PC-9 (cell line): ENCODE measurements around the gene CRAMP1. TPM values are rescaled to one million over a fixed set of nuclear protein-coding genes. Genes with fewer than 3 reads are reported as not detected.

Experiments
- BruUV-seq: library from RNA; stranded (reverse); fragments of 400-500 nt; replicated peaks from 2 replicates; lab custom pipeline; 2021; lab: Mats Ljungman, UMichigan
- CTCF ChIA-PET: fragments of 300-600 bp; sonication (Branson Sonifier 250); formaldehyde crosslinking; loops from one replicate; lab custom pipeline; 2022; ENCODE audit warnings: antibody characterized with exemption; lab: Charles Lee
- POLR2A ChIA-PET: fragments of 300-600 bp; sonication (Branson Sonifier 250); formaldehyde crosslinking; loops from one replicate; lab custom pipeline; 2022; ENCODE audit warnings: antibody characterized with exemption; ENCODE audit not compliant: unreplicated experiment; lab: Charles Lee
- DNase-seq, 2 experiments: peaks; one replicate each; pipeline versions ENCODE4 v3.0.0 to v3.0.0-alpha.2; 2015 to 2022; ENCODE audit warnings: mixed read lengths in 1 of 2
- H2AFZ ChIP-seq: fragments of 200-600 bp; sonication (generic); 2 replicates; pipeline ENCODE4 v1.8.1; 2017; ENCODE audit warnings: antibody characterized with exemption
- H3F3A ChIP-seq: fragments of 200-600 bp; sonication (generic); 2 replicates; pipeline ENCODE4 v1.8.1; 2017; ENCODE audit warnings: antibody characterized with exemption, mild to moderate bottlenecking, low read depth; ENCODE audit not compliant: insufficient read depth
- H3K27ac ChIP-seq: fragments of 200-600 bp; sonication (generic); 2 replicates; pipeline ENCODE4 v1.6.1; 2016; ENCODE audit warnings: mixed run types
- H3K27me3 ChIP-seq: fragments of 200-600 bp; sonication (generic); 2 replicates; pipeline ENCODE4 v1.6.1; 2016; ENCODE audit warnings: low read depth, mixed run types; ENCODE audit not compliant: insufficient read depth
- H3K36me3 ChIP-seq: fragments of 200-600 bp; sonication (generic); 2 replicates; pipeline ENCODE4 v1.6.1; 2016; ENCODE audit warnings: low read depth, mixed run types
- H3K4me1 ChIP-seq: fragments of 200-600 bp; sonication (generic); replicated peaks from 2 replicates; pipeline ENCODE4 v1.6.1; 2016; ENCODE audit warnings: mixed run types; ENCODE audit not compliant: insufficient read depth
- H3K4me2 ChIP-seq: fragments of 200-600 bp; sonication (generic); 2 replicates; pipeline ENCODE4 v1.6.1; 2017; ENCODE audit warnings: mixed run types
- H3K4me3 ChIP-seq: fragments of 200-600 bp; sonication (generic); 2 replicates; pipeline ENCODE4 v1.6.1; 2016; ENCODE audit warnings: mixed run types
- H3K79me2 ChIP-seq: fragments of 200-600 bp; sonication (generic); 2 replicates; pipeline ENCODE4 v1.6.1; 2017; ENCODE audit warnings: low read depth, mixed run types
- H3K9me2 ChIP-seq: fragments of 200-600 bp; sonication (generic); 2 replicates; pipeline ENCODE4 v1.8.1; 2017; ENCODE audit warnings: mild to moderate bottlenecking; ENCODE audit not compliant: insufficient read depth
- H3K9me3 ChIP-seq: fragments of 200-600 bp; sonication (generic); 2 replicates; pipeline ENCODE4 v1.8.1; 2016; ENCODE audit warnings: low read depth; ENCODE audit not compliant: insufficient read depth
- H4K20me1 ChIP-seq: fragments of 200-600 bp; sonication (generic); 2 replicates; pipeline ENCODE4 v1.8.1; 2017; ENCODE audit not compliant: insufficient read depth
- CTCF ChIP-seq: fragments of 200-600 bp; sonication (generic); conservative IDR thresholded peaks from 2 replicates; pipeline ENCODE4 v1.6.1; 2017; ENCODE audit warnings: mixed run types, antibody characterized with exemption, mild to moderate bottlenecking, moderate library complexity
- EZH2 ChIP-seq: fragments of 200-600 bp; sonication (generic); IDR thresholded peaks from 2 replicates; pipeline ENCODE4 v1.8.0; 2017; ENCODE audit warnings: antibody characterized with exemption, low read depth
- intact Hi-C: fragments of 100-400 bp; cut with micrococcal nuclease; formaldehyde crosslinking; loops from one replicate; pipeline ENCODE4 v1.10.0; 2022; ENCODE audit not compliant: unreplicated experiment
- total RNA-seq: library from RNA; stranded (reverse); gene quantifications from 2 replicates; pipeline ENCODE4 v1.2.3, GENCODE V29; 2021

CRAMP1 gene
- total RNA-seq, 1 experiment from 2014 or later, result 22.7 TPM

GRCh38 chr16:1571012-1571671, 41.0 kb upstream of the CRAMP1 start:
- CTCF ChIA-PET, result no interaction called here
- Histone ChIP-seq H3K27me3 (no peaks in the 10 kb centered on the region), H4K20me1 (no peaks in the 10 kb centered on the region), H3K9me2 (no peaks in the 10 kb centered on the region), H3K79me2 (no peaks in the 10 kb centered on the region), H3K9me3 (no peaks in the 10 kb centered on the region), H3K4me2 (no peak overlapping the region), H3F3A (no peaks in the 10 kb centered on the region), H3K4me1 (no peaks in the 10 kb centered on the region), H3K4me3 (no peak overlapping the region), H3K36me3 (no peaks in the 10 kb centered on the region), H3K27ac (no peak overlapping the region), H2AFZ (no peak overlapping the region)
- POLR2A ChIA-PET, result no interaction called here
- BruUV-seq, result no TSS peak
- TF ChIP-seq CTCF, result no peak
- no peak for TF ChIP-seq EZH2
- intact Hi-C loops, result no loop called here
- no peak for DNase-seq

- Histone ChIP-seq H3K4me2 (no peak overlapping the region), H2AFZ (no peak overlapping the region), H3K4me3 (no peak overlapping the region), H3K9me3 (no peaks in the 10 kb centered on the region), H4K20me1 (no peaks in the 10 kb centered on the region), H3K9me2 (no peaks in the 10 kb centered on the region), H3K79me2 (no peaks in the 10 kb centered on the region), H3F3A (no peaks in the 10 kb centered on the region), H3K27ac (no peak overlapping the region), H3K27me3 (no peaks in the 10 kb centered on the region), H3K4me1 (no peaks in the 10 kb centered on the region), H3K36me3 (no peaks in the 10 kb centered on the region)
- BruUV-seq, result no TSS peak
- TF ChIP-seq CTCF (no peak), EZH2 (no peak)
- ChIA-PET POLR2A (no interaction called here), CTCF (no interaction called here)
- intact Hi-C loops, result no loop called here
- no peak for DNase-seq
Observed at GRCh38 chr16:1572673-1573072, 39.5 kb upstream of the CRAMP1 start.

- intact Hi-C loops, result no loop called here
- Histone ChIP-seq H3F3A (no peaks in the 10 kb centered on the region), H3K9me3 (no peaks in the 10 kb centered on the region), H3K27ac (no peak overlapping the region), H4K20me1 (no peaks in the 10 kb centered on the region), H2AFZ (no peak overlapping the region), H3K36me3 (no peaks in the 10 kb centered on the region), H3K4me2 (no peak overlapping the region), H3K4me3 (no peak overlapping the region), H3K79me2 (no peaks in the 10 kb centered on the region), H3K27me3 (no peaks in the 10 kb centered on the region), H3K4me1 (no peaks in the 10 kb centered on the region), H3K9me2 (no peaks in the 10 kb centered on the region)
- ChIA-PET POLR2A (no interaction called here), CTCF (no interaction called here)
- no TSS peak for BruUV-seq
- no peak for DNase-seq
- TF ChIP-seq EZH2 (no peak), CTCF (no peak)
Observed at GRCh38 chr16:1573301-1573700, 38.9 kb upstream of the CRAMP1 start.
